Measurements from ENCODE around the gene KCNIP2.
A peak's percentile ranks its signal among the peaks of the same experiment; 100 is the strongest.
"Not testable (repeated sequence)": the region's sequence is repeated elsewhere in the genome, so short reads cannot be mapped to it uniquely, and the experiment has no call there.

KCNIP2 gene

GRCh38 chr10:101828766-101829551, 14.6 kb downstream of the KCNIP2 start:
- no peak for DNase-seq (ENCODE audit: low spot score)

DNA sequence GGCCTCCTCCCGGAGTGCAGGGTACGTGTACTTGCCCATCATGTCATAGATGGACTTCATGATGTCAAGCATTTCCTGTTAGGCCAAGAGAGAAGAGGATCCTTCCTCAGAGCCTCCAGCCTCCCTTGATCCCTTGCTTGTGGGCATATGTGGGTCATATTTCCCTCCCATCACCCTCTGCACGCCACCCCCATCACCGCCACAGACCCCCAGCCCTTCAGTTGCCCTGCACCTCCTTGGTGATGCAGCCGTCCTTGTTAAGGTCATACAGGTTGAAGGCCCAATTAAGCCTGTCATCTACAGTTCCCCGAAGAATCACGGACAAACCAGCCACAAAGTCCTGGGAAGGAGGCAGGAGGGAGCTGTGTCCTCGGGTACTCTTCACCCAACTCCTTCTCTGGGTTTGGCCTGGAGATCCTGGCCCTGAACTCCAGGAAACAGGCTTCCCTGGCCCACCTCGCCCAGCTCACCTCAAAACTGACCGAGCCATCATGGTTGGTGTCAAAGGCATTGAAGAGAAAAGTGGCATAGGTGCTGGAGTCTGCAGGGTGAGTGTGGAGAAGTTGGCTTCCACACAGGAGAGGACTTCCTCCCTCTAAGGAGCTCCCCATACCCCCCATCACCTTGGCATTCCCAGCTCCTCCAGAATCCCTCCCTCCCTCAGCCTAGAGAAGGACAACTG, 15.5 kb downstream of the KCNIP2 start:
- DNase-seq (ENCODE audit: low spot score): no peak

DNA sequence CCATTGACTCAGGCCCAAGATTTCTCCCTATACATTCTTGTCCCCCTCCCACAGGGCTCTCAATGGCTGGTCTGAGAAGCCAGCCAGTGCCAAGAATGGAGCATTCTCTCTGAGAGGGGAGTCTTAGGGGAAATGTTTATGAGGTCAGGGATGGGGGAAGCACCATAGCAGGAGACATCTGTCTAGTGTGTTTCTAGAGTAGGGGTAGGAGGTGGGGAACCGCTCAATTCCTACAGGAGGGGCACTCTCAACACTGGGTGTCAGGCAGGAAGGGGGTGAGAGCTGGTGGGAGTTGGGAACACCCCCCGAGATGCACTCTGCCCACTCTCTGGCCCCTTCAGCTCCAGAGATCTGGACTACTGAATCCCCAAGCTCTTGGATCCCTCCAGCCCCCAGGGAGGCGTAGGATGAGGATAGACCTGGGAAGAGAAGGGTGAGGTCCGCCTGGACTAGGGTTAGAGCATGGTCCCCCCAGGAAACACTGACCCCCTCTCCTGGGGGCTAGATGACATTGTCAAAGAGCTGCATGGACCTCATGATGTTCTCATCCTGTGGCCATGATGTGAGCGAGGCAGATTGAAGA, 16.7 kb downstream of the KCNIP2 start:
- no peak for DNase-seq (ENCODE audit: low spot score)

GRCh38 chr10:101824736-101825135, 18.9 kb downstream of the KCNIP2 start:
- DNase-seq (ENCODE audit: low spot score): no peak

- peak; percentile 42 for DNase-seq (ENCODE audit: low spot score)
Observed at GRCh38 chr10:101818872-101819633, 24.5 kb downstream of the KCNIP2 start.

DNA sequence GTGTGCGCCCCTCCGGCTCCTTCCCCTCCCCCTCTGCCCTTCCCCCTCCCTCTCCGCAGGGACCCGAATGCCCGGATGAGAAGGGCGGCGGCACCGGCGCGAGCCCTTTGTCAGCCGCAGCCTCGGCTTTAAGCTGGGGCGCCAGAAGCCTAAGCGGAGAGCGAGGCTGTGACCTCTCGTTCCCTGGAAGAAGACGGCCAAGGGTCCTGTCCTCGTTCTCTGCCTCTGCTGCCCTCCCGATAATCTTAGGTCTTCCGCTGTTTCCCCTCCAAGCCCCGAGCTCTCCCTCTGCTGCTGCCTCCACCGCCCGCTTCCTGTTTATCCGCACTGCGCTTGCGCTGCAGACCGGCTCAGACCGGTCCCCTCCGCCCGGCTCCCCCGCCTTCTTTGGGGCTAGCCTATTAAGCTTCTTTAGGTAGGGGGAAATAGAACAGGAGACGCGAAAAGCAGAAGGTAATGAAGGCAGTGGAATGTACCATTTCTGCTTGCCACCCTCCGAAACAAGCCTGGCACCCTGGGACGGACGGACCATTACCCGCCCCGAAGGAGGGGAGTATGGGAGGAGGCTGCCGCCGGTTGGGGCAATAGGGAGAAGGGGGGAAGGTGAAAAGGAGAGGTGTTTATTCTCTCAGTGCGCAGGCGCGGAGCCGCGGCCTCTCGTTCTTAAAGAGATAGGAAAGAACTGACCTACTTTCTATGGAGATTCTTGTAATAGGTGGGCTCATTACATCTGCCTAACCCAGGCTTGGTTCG, 25.3 kb downstream of the KCNIP2 start, which contains the start of gene OGA:
Gene OGA (minus strand): TSS at position 326 of the 753 bp plus-strand sequence. CDS start 422 bp downstream, outside the sequence.
- DNase-seq (ENCODE audit: low spot score): peak; percentile 99

DNA sequence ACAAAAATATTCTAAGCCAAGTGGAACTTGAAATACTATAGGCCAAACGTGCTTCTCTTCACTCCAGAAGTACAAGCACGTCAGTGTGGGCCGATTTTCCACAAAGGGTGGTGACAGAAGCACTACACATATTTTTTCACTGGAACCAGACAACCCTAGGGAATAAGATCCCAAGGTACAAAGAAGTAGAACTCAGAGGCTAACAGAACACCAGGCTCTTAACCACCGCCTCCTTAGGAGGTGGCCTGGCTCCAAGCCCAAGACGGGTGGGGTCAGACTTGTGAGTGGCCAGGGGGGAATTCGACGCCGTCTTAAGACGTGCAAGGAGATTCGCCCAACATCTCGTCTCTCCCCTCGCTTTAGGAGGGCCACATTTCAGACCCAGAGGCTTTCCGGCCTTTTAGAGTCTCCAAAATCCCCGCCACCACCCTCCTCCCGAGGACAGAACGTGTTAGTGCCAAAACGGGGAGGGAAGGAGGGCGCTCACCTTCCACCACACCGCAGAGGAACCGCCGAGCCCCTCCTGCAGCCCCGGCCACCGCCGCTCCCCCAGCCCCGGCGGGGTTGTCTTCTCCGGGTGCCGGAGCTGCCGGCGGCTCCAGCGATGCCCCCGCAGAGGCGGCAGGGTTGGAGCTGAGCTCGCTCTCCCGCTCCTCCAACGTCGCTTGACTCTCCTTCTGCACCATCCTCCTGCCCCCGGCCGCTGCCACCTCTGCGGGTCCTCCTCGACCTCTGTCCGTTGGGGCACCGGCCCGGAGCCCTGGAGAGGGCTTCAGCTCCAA, 26.1 kb downstream of the KCNIP2 start:
- peak; percentile 77 for DNase-seq (ENCODE audit: low spot score)

GRCh38 chr10:101816913-101817336, 26.7 kb downstream of the KCNIP2 start:
- DNase-seq (ENCODE audit: low spot score): no peak

- no peak for DNase-seq (ENCODE audit: low spot score)
Observed at GRCh38 chr10:101816376-101816775, 27.2 kb downstream of the KCNIP2 start.

DNA sequence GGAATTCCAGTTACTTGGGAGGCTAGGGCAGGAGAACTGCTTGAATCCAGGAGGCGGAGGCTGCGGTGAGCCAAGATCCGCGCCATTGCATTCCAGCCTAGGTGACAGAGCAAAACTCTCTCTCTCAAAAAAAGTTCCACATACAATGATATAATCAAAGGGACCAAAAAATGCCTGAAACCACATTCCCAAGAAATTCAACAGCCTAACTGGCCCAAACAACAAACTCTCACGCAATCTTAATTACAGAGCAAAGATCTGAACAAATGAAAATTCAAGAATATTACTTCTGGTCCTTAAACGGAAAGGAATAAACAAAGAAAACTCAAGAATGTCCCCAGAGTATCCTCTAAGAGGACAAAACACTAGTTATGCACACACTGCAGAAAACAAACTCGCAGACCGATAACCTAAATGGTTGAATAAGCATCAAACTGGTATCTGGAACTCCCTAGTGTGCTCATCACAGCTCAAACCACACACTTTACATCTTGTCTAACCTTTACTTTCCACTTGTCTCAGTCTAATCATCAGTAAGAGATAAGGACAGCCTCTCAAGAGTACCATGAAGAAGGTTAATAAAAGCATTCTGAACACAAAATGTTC, 29.0 kb downstream of the KCNIP2 start:
- DNase-seq (ENCODE audit: low spot score): no peak

DNA sequence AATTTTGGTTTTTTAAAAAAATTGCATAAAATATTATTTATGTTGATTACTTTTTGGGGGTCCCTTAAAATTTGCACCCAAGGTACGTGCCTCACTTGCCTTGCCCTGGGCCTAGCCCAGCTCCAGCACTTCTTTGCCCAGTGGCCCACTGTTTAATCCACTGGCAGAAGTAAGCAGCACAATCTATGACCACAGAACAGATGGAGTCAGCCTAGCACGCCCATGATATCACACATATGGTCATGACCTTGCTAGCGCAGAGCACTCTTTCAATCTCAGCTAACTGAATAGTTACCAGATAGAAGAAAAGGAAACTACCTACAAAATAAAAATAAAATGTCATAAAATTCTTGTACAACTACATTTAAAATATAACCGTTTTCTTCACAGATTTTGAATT, 31.0 kb downstream of the KCNIP2 start:
- DNase-seq (ENCODE audit: low spot score): no peak

DNA sequence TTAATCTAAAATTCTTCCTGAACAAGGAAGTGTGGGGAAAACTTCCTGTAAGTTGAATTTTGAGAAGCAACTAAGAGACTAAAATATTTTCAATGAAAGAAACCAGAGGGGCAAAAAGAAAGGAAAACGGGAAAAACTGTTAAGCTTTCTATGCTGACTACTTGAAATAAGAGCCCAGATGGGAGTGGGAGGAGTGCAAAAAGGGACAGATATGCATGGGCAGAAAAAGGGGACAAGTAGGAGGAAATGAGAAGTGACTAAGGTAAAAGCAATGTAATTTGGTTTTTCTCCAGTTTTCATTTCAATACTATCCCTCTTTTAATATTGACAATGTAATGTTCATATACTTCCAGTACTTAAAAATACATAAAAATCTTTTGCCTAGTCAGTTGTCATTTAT, 36.4 kb downstream of the KCNIP2 start:
- DNase-seq (ENCODE audit: low spot score): peak; percentile 35

DNA sequence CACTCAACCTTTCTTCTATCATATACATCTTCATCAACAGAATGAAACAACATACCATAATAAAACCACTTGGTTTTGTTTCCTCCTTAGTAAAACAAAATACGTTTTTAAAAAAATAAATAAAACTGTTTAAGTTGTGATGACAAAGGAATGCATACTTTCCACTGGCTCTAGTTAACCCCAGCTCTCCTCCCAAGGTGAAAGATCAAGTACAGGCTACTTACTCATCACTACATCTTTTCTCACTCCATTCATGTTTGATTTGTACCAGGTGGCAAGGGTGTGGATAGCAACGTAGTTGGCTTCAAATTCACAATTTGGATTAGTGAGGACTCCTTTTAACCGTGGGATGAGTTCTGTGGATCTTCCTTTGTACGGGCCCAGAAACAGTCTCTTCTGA, 40.1 kb downstream of the KCNIP2 start:
- no peak for DNase-seq (ENCODE audit: low spot score)

- no peak for DNase-seq (ENCODE audit: low spot score)
Observed at GRCh38 chr10:101797403-101798059, 46.1 kb downstream of the KCNIP2 start.

GRCh38 chr10:101793526-101793925, 50.1 kb downstream of the KCNIP2 start:
- no peak for DNase-seq (ENCODE audit: low spot score)

DNA sequence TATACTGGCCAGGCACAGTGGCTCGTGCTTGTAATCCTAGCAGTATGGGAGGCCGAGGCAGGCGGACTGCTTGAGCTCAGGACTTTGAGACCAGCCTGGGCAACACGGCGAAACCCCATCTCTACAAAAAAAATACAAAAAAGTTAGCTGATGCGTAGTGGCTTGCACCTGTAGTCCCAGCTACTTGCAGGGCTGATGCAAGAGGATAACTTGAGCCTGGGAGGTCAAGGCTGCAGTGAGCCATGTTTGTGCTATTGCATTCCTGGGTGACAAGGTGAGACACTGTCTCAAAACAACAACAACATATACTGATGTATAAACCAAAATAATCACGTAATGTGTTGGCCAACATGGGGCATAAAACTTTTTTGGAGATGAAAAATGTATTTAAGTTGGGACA, 53.9 kb downstream of the KCNIP2 start:
- DNase-seq (ENCODE audit: low spot score): no peak

DNA sequence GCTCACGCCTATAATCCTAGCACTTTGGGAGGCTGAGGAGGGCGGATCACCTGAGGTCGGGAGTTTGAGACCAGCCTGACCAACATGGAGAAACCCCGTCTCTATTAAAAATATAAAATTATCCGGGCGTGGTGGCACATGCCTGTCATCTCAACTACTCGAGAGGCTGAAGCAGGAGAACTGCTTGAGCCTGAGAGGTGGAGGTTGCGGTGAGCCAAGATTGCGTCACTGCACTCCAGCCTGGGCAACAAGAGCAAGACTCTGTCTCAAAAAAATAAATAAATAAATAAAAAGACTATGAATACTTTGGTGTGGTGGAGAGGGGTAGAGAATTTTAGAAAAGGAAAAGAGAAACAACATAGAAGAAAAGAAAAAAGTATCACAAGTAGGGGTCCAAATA, 54.4 kb downstream of the KCNIP2 start:
- DNase-seq (ENCODE audit: low spot score): not testable (repeated sequence)

DNA sequence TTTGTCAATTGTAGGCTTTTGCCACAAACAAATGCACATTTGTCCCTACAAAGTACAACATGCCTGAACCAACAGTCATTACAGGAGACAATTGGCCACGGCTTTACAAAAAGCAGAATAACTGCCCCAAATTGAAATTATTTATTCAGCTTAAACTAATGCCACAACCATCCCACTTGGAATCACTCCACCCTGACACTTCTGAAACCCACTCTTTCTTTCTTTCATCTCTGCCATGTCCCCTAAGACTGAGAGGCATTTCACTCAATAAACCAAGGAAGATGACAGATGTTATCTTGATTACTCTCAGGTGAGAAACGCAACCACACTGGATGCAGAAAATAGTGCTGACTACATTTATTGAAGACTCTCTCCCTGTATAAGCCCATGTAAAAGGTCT, 57.8 kb downstream of the KCNIP2 start:
- no peak for DNase-seq (ENCODE audit: low spot score)

DNA sequence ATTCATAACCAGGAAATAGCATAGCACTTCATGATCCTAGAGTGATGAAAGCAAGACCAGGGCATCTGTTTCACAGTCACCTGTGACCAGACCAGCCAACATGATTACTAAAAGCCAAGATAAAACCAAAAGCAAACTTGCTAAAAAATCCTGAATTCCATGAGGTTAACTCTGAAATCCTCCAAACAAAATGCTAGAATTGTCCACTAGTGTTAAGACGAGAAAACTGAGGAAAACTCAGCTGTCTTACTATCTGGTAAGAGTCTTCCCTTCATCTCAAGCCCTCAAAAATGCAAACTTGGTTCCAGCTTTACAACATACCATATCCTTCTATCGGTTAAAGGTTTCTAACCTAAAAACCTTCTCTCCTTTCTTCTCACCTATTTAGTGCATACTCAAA, 59.0 kb downstream of the KCNIP2 start:
- DNase-seq (ENCODE audit: low spot score): no peak

DNA sequence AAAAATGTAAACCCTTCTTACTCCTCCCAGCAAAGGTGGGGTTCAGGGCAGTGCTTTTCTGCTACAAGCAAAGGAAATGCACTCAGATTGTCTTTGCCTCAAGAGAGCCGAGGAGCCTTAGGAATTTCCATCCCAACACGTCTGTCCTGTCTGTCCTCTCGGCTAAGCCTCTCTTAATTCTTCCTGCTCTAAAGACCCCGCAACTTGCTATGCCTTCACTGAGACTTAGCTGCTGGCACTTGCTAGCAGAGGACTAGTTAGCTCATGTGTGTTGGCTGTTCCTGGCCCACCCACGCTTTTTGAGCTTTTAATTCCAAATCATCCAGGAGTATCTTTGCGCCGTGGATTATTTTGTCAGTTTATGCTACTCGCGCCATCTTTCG, 59.9 kb downstream of the KCNIP2 start:
- DNase-seq (ENCODE audit: low spot score): no peak

Data from Ammon's horn (tissue), 1 donor.